DND-41 (cell line): ENCODE measurements around the gene PTPN23.

Source experiments
- ATAC-seq: fragments of 200-7000 bp; cut with Tn5 transposase; 3 replicates; pipeline ENCODE4 v1.9.1; 2021; ENCODE audit warnings: low read depth; ENCODE audit not compliant: insufficient read depth
- DNase-seq: peaks from one replicate; pipeline ENCODE4 v3.0.0-alpha.2; 2020
- H2AFZ ChIP-seq: 2 replicates; pipeline ENCODE4 v1.6.0; 2012; ENCODE audit warnings: low read depth, low read length
- H3K27ac ChIP-seq: 2 replicates; pipeline ENCODE4 v1.5.1; 2012; ENCODE audit warnings: low read length, inconsistent platforms
- H3K27me3 ChIP-seq: fragments of 200-600 bp; sonication (generic); 2 replicates; pipeline ENCODE4 v1.6.0; 2012; ENCODE audit warnings: low read length, mild to moderate bottlenecking, inconsistent platforms; ENCODE audit not compliant: insufficient read depth, poor library complexity
- H3K36me3 ChIP-seq: 2 replicates; pipeline ENCODE4 v1.5.1; 2012; ENCODE audit warnings: low read length, inconsistent platforms; ENCODE audit not compliant: insufficient read depth
- H3K4me1 ChIP-seq: 2 replicates; pipeline ENCODE4 v1.5.1; 2012; ENCODE audit warnings: mild to moderate bottlenecking, low read length; ENCODE audit not compliant: insufficient read depth
- H3K4me2 ChIP-seq: 2 replicates; pipeline ENCODE4 v1.6.0; 2012; ENCODE audit warnings: mild to moderate bottlenecking, moderate library complexity, low read length, inconsistent platforms; ENCODE audit not compliant: insufficient read depth
- H3K4me3 ChIP-seq, 2 experiments: fragments of 200-600 bp in 1 of 2; shearing (Covaris generic) in 1 of 2; 2 replicates each; pipeline ENCODE4 v1.5.1; 2012 to 2016; ENCODE audit warnings: inconsistent platforms in 2 of 2, low read length in 2 of 2, mild to moderate bottlenecking in 2 of 2, low read depth in 1 of 2, moderate library complexity in 1 of 2
- H3K79me2 ChIP-seq: 2 replicates; pipeline ENCODE4 v1.6.0; 2012; ENCODE audit warnings: low read length, inconsistent platforms; ENCODE audit not compliant: insufficient read depth
- H3K9ac ChIP-seq: 2 replicates; pipeline ENCODE4 v1.6.0; 2012; ENCODE audit warnings: low read depth, mild to moderate bottlenecking, inconsistent platforms, low read length, moderate library complexity
- H3K9me3 ChIP-seq: 2 replicates; pipeline ENCODE4 v1.5.1; 2012; ENCODE audit warnings: low read length, moderate library complexity, mild to moderate bottlenecking, inconsistent platforms; ENCODE audit not compliant: insufficient read depth, severe bottlenecking
- H4K20me1 ChIP-seq: 2 replicates; pipeline ENCODE4 v1.6.0; 2012; ENCODE audit warnings: low read length; ENCODE audit not compliant: insufficient read depth
- EZH2 ChIP-seq: IDR thresholded peaks from 3 replicates; pipeline ENCODE4 v1.6.1; 2012; ENCODE audit warnings: borderline replicate concordance, low read depth, mild to moderate bottlenecking, moderate library complexity, low read length, inconsistent platforms; ENCODE audit not compliant: severe bottlenecking
- TF ChIP-seq, protein P1 (sequence below): IDR thresholded peaks from 2 replicates; pipeline ENCODE4 v1.5.1; 2012; ENCODE audit warnings: borderline replicate concordance, low read length, moderate library complexity, mild to moderate bottlenecking; ENCODE audit not compliant: poor library complexity, severe bottlenecking; ENCODE audit errors: extremely low read depth

PTPN23 gene

DNA sequence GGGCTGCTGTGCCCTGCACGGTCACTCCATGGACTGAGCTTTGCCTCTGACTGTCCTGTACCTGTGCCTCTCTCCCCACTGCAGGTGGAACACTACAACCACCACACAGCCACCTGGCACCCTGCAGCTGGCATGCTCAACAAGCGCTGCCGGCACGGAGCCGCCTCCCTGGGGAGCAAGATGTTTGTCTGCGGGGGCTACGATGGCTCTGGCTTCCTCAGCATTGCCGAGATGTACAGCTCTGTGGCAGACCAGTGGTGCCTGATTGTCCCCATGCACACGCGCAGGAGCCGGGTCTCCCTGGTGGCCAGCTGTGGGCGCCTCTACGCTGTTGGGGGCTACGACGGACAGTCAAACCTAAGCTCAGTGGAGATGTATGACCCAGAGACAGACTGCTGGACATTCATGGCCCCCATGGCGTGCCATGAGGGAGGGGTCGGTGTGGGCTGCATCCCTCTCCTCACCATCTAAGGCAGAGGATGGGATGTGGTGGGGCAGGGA lies 37.3 kb upstream of the PTPN23 start:
- H3K4me2 ChIP-seq = no peak overlapping the region
- no peaks in the 10 kb centered on the region for H3K79me2 ChIP-seq
- H3K27me3 ChIP-seq = no peaks in the 10 kb centered on the region
- H3K9me3 ChIP-seq = no peaks in the 10 kb centered on the region
- H3K9ac ChIP-seq = no peak overlapping the region
- H3K27ac ChIP-seq = no peak overlapping the region
- H2AFZ ChIP-seq = no peak overlapping the region
- no peak for TF ChIP-seq EZH2
- TF ChIP-seq, protein P1, sequence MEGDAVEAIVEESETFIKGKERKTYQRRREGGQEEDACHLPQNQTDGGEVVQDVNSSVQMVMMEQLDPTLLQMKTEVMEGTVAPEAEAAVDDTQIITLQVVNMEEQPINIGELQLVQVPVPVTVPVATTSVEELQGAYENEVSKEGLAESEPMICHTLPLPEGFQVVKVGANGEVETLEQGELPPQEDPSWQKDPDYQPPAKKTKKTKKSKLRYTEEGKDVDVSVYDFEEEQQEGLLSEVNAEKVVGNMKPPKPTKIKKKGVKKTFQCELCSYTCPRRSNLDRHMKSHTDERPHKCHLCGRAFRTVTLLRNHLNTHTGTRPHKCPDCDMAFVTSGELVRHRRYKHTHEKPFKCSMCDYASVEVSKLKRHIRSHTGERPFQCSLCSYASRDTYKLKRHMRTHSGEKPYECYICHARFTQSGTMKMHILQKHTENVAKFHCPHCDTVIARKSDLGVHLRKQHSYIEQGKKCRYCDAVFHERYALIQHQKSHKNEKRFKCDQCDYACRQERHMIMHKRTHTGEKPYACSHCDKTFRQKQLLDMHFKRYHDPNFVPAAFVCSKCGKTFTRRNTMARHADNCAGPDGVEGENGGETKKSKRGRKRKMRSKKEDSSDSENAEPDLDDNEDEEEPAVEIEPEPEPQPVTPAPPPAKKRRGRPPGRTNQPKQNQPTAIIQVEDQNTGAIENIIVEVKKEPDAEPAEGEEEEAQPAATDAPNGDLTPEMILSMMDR = no peak
- peaks cover 32% of the 10 kb centered on the region for H3K36me3 ChIP-seq
- H4K20me1 ChIP-seq = no peaks in the 10 kb centered on the region
- ATAC-seq (no peak), DNase-seq (no peak)
- H3K4me1 ChIP-seq = no peaks in the 10 kb centered on the region
- H3K4me3 ChIP-seq = no peak overlapping the region

DNA sequence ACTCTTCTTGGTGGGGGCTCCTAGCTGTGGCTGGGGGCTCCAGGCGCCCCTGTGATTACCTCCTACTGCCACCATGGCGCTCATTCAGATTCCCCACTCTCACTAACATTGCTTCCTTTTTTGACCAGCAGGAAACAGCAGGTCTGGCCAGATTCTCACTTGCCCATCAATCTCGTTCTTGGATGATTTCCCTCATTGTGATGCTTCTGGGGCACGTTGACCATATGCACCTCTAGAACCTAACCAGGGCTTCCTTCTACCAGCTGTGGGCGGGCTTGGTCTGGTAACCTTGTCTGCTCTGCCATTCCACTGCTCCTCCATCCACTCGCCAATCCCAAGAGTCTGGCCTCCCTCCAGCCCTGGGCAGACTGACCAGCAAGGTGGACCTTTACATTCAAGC lies 35.9 kb upstream of the PTPN23 start:
- Histone ChIP-seq H3K36me3 (peaks cover 20% of the 10 kb centered on the region), H3K9me3 (no peaks in the 10 kb centered on the region), H3K9ac (no peak overlapping the region), H3K27me3 (no peaks in the 10 kb centered on the region), H2AFZ (no peak overlapping the region), H3K4me1 (no peaks in the 10 kb centered on the region), H3K27ac (no peak overlapping the region), H3K4me3 (no peak overlapping the region), H3K4me2 (no peak overlapping the region), H4K20me1 (no peaks in the 10 kb centered on the region), H3K79me2 (no peaks in the 10 kb centered on the region)
- no peak for DNase-seq
- TF ChIP-seq EZH2 = no peak
- TF ChIP-seq, protein P1 = no peak
- no peak for ATAC-seq

DNA sequence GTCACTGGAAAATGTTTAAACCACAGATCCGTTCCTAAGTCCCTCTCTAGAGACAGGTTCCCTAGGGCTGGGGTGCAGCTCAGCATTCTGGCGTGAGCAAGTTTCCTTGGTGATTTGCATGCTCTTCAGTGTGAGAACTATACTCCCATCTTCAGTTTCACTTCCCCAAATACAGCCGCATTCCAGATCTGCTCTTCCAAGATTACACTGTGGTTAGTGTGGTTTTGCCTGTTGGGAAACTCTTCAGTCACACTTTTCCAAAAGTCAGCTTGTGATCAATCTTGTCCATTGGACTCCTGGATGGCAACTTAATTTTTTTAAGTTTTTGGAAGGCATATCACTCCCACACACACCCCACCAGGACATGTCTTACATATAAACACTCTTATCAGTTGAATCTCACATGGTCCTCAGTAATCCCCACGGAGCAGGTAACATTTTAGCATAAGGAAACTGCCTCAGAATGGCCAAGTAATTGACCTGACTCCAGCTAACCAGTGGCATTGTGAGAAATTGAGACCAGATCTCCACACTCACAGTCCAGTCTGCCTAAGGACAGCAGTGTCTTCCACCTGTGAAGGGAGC lies 33.5 kb upstream of the PTPN23 start:
- Histone ChIP-seq H3K36me3 (peaks cover 15% of the 10 kb centered on the region), H3K9me3 (no peaks in the 10 kb centered on the region), H2AFZ (no peak overlapping the region), H3K27me3 (no peaks in the 10 kb centered on the region), H3K9ac (no peak overlapping the region), H4K20me1 (no peaks in the 10 kb centered on the region), H3K4me3 (no peak overlapping the region), H3K79me2 (no peaks in the 10 kb centered on the region), H3K4me1 (no peaks in the 10 kb centered on the region), H3K4me2 (no peak overlapping the region), H3K27ac (no peak overlapping the region)
- DNase-seq (no peak), ATAC-seq (no peak)
- TF ChIP-seq EZH2 = no peak
- TF ChIP-seq, protein P1 = no peak
